Esophagus squamous epithelium (tissue), 5 donors: Measurements from ENCODE around the gene NAV2. TPM values are rescaled to one million over a fixed set of nuclear protein-coding genes. Genes with fewer than 3 reads are reported as not detected.

Experiments used
- DNase-seq: peaks from one replicate; lab custom pipeline; 2025; lab: John Stamatoyannopoulos, UW
- H3K27ac ChIP-seq, 4 donors: fragments of 200-600 bp; sonication (generic); one replicate each; pipeline ENCODE4 v1.5.1; 2016 to 2019; ENCODE audit warnings: mild to moderate bottlenecking in 1 of 4
- H3K27me3 ChIP-seq, 4 donors: fragments of 200-600 bp; sonication (generic); 1 replicate in 3 of 4; 2 replicates in 1 of 4; pipeline versions ENCODE4 v1.5.1 to v1.6.0; 2017 to 2021; ENCODE audit warnings: antibody characterized with exemption in 1 of 4
- H3K36me3 ChIP-seq, 3 donors: fragments of 200-600 bp; sonication (generic); one replicate each; pipeline ENCODE4 v1.5.1; 2016 to 2019
- H3K4me1 ChIP-seq, 3 donors: fragments of 200-600 bp; sonication (generic); one replicate each; pipeline ENCODE4 v1.5.1; 2017 to 2019
- H3K4me3 ChIP-seq, 4 donors: fragments of 200-600 bp; sonication (generic); 1 replicate in 3 of 4; 2 replicates in 1 of 4; pipeline ENCODE4 v1.5.1; 2016 to 2019; ENCODE audit warnings: mild to moderate bottlenecking in 2 of 4, moderate library complexity in 1 of 4
- H3K9me3 ChIP-seq, 3 donors: fragments of 200-600 bp; sonication (generic); one replicate each; pipeline ENCODE4 v1.5.1; 2016 to 2019
- POLR2A ChIP-seq, 4 donors: fragments of 450-650 bp; IDR thresholded peaks; one replicate each; pipeline ENCODE4 v1.6.1; 2017; ENCODE audit warnings: antibody characterized with exemption in 4 of 4, mild to moderate bottlenecking in 4 of 4, moderate library complexity in 3 of 4
- WGBS, 2 donors: methylation state at CpG; one replicate each; pipeline ENCODE4 v1.1.5; 2018; 5-methylcytosine and 5-hydroxymethylcytosine counted together
- intact Hi-C: fragments of 100-400 bp; cut with DNase I; formaldehyde crosslinking; loops from one replicate; pipeline ENCODE4 v1.15.0; 2022
- total RNA-seq, 4 donors: library from RNA; depleted of rRNA; stranded (reverse); fragments of >200 nt; gene quantifications; one replicate each; pipeline ENCODE4 v1.1.0, GENCODE V29; 2016
- TF ChIP-seq, protein P1 (sequence below), 6 experiments: fragments of 450-650 bp in 4 of 6; fragments of 200-600 bp in 2 of 6; sonication (generic) in 2 of 6; IDR thresholded peaks; one replicate each; pipeline ENCODE4 v1.5.1; 2016 to 2019; ENCODE audit warnings: antibody characterized with exemption in 6 of 6, mild to moderate bottlenecking in 4 of 6, moderate library complexity in 4 of 6
- donor health status: DM: yes; HTN: yes; CAD: no.

The NAV2 gene
- total RNA-seq, 4 donors from 2014 or later, result 4.9 to 19.1 (median 14.6) TPM

DNA sequence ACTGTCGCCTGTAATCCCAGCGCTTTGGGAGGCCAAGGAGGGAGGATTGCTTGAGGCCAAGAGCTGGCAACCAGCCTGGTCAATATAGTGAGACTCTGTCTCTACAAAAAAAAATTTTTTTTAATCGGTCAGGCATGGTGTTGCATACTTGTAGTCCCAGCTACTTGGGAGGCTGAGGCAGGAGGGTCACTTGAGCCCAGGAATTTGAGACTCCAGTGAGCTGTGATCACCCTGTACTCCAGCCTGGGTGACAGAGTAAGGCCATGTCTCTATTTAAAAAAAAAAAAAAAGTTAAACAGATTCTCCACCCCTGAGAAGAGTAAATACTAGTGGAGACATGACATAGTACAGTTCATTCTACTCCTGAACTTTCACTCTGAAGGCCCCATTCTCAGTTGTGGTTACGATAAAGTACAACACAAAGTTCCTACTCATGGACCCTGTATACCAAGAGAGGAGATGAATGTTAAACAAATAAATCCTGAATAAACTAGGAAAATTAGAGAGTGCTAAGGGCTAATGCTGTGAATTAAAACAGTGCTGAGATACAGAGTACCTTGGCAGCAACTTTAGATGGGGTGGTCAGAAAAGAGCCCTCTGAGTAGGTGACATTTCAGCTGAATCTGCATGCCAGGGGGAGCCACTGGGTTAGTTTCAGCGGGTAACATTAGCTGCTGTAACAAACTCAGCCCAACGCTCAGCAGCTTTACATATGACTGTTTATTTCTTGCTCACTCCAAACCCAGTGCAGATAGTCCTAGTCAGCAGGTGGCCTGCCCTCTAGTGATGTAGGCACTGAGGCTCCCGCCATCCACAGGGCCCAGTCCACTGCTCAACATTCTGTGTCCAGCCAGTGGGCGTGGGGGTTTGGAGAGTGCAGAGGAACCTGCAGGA is 372.5 kb downstream of the NAV2 start:
- no peak overlapping the region for H3K4me3 ChIP-seq
- no peak for DNase-seq
- no peaks in the 10 kb centered on the region for H3K27me3 ChIP-seq
- no peaks in the 10 kb centered on the region for H3K9me3 ChIP-seq
- no peak overlapping the region for H3K27ac ChIP-seq
- no peak for TF ChIP-seq POLR2A (IDR thresholded peaks at IDR 0.05)
- TF ChIP-seq, protein P1, sequence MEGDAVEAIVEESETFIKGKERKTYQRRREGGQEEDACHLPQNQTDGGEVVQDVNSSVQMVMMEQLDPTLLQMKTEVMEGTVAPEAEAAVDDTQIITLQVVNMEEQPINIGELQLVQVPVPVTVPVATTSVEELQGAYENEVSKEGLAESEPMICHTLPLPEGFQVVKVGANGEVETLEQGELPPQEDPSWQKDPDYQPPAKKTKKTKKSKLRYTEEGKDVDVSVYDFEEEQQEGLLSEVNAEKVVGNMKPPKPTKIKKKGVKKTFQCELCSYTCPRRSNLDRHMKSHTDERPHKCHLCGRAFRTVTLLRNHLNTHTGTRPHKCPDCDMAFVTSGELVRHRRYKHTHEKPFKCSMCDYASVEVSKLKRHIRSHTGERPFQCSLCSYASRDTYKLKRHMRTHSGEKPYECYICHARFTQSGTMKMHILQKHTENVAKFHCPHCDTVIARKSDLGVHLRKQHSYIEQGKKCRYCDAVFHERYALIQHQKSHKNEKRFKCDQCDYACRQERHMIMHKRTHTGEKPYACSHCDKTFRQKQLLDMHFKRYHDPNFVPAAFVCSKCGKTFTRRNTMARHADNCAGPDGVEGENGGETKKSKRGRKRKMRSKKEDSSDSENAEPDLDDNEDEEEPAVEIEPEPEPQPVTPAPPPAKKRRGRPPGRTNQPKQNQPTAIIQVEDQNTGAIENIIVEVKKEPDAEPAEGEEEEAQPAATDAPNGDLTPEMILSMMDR (IDR thresholded peaks at IDR 0.05), result no peak
- no peaks in the 10 kb centered on the region for H3K4me1 ChIP-seq
- intact Hi-C loops, result no loop called here
- H3K36me3 ChIP-seq, result peaks cover 0 to 91% (median under 1%) of the 10 kb centered on the region in 3 donors
- WGBS, 2 donors, result 80 to 90% methylated on average over 7 of the region's 8 CpGs

DNA sequence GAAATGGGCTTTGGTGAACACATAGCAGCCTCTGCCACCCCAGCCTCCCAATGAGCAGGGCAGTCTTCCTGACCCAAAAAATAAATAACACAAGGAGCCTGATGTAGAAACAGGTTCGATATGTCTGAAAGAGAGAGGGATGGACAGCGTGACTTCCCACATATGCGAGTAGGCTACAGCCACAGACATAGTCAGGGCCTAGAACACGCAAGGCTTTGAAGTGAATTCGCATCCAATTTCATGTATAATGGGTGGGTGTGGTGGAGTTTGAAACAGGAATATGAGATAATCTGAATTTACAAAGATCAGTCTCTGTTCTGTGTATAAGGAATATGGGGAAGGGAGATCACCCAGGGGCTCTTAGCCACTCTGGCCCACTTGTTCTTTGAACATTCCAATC is 373.3 kb downstream of the NAV2 start:
- TF ChIP-seq, protein P1 (IDR thresholded peaks at IDR 0.05), result no peak
- TF ChIP-seq POLR2A (IDR thresholded peaks at IDR 0.05), result no peak
- Histone ChIP-seq H3K27me3 (no peaks in the 10 kb centered on the region), H3K9me3 (no peaks in the 10 kb centered on the region), H3K4me3 (no peak overlapping the region), H3K27ac (no peak overlapping the region), H3K4me1 (no peaks in the 10 kb centered on the region), H3K36me3 (peaks cover 0 to 88% (median 4%) of the 10 kb centered on the region in 3 donors)
- DNase-seq, result no peak
- 90 to 93% methylated on average over 5 of the region's 5 CpGs for WGBS, 2 donors
- intact Hi-C loops, result no loop called here

DNA sequence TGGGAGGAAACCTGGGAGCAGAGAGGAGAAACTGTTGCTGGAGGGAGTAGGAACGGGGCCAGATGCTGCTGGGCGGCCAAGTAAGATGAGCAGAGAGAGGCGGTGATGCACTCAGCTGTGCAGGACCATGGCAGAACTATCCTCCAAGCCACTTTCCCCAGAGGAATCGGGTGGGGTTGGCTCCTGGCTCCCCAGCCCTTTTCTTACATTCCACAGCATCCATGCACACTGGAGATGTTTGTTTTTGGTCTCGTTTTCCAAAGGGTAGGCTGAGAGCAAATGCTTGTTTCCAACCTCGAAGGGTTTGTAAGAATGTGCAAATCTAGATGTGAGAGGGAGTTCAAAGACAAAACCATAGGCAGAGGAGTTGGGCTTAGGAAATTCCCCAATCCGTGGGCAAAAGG is 374.5 kb downstream of the NAV2 start:
- TF ChIP-seq POLR2A (IDR thresholded peaks at IDR 0.05), result no peak
- TF ChIP-seq, protein P1 (IDR thresholded peaks at IDR 0.05), result no peak
- no peak overlapping the region for H3K27ac ChIP-seq
- peaks cover 0 to 88% (median 9%) of the 10 kb centered on the region in 3 donors for H3K36me3 ChIP-seq
- intact Hi-C loops, result no loop called here
- 79 to 90% methylated on average over 6 of the region's 7 CpGs for WGBS, 2 donors
- no peak for DNase-seq
- no peaks in the 10 kb centered on the region for H3K9me3 ChIP-seq
- H3K4me1 ChIP-seq, result no peaks in the 10 kb centered on the region
- no peak overlapping the region for H3K4me3 ChIP-seq
- no peaks in the 10 kb centered on the region for H3K27me3 ChIP-seq

DNA sequence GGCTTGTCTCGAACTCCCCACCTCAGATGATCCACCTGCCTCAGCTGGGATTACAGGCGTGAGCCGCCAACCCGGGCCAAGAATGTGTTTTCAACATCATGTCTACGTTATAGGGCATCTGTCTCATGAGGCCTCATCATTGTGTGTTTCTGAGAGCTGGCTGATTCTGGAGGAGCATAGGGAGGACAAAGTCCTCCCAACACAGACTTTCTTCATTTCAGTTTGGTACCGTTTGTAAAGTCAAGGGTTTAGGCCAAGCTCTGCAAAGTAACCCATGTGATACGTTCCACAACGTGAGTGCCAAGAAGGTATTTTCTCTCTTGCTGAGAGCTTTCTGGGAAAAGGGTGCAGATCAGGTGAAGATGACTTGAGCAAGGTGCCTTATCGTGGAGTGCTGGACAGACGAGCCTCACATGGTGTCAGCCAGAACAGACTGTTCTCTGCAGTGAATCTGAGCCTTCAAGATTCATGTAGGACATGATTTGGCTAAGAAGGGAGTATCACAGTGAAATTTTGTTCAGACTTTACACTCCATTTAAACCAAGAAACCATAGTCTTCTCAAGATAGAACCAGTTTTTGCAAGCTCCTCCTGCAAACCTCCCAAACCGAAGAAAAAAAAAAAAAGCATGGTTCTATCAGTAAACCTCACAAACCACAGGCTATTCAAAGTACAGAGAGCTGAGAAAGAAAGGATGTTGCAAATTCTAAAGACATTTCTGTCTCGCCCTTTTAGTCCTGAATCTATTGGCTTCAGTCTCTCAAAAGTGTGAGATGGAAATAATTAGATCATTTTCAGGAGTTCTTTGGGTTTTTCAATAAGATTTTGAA is 376.0 kb downstream of the NAV2 start:
- TF ChIP-seq POLR2A (IDR thresholded peaks at IDR 0.05), result no peak
- TF ChIP-seq, protein P1 (IDR thresholded peaks at IDR 0.05), result no peak
- WGBS, 2 donors, result 67 to 73% methylated on average over 10 to 12 of the region's 12 CpGs
- Histone ChIP-seq H3K4me3 (no peak overlapping the region), H3K4me1 (no peaks in the 10 kb centered on the region), H3K9me3 (no peaks in the 10 kb centered on the region), H3K27ac (no peak overlapping the region), H3K36me3 (peaks cover 0 to 88% (median 9%) of the 10 kb centered on the region in 3 donors), H3K27me3 (no peaks in the 10 kb centered on the region)
- no peak for DNase-seq
- intact Hi-C loops, result no loop called here
